Keratinocyte (primary cell): ENCODE data around the gene SBK2. TPM values are rescaled to one million over a fixed set of nuclear protein-coding genes. Genes with fewer than 3 reads are reported as not detected.

Source experiments
- DNase-seq: peaks from one replicate; pipeline ENCODE4 v3.0.0-alpha.2; 2011; ENCODE audit warnings: low read depth, missing footprints, low spot score
- FAIRE-seq: peaks from 2 replicates; lab custom pipeline; 2011; peaks lifted over from hg19 to GRCh38; lab: Jason Lieb, UNC
- H2AFZ ChIP-seq: 2 replicates; pipeline ENCODE4 v1.6.0; 2012; ENCODE audit warnings: low read length, control low read depth, inconsistent platforms; ENCODE audit not compliant: control insufficient read depth
- H3K27ac ChIP-seq: 2 replicates; pipeline ENCODE4 v1.5.1; 2011; ENCODE audit warnings: low read length; ENCODE audit not compliant: control insufficient read depth, insufficient read depth
- H3K27me3 ChIP-seq: 3 replicates; pipeline ENCODE4 v1.6.0; 2011; ENCODE audit warnings: low read length; ENCODE audit not compliant: control insufficient read depth, insufficient read depth; ENCODE audit errors: extremely low read depth
- H3K36me3 ChIP-seq, 2 experiments: 2 replicates in 1 of 2; 3 replicates in 1 of 2; pipeline ENCODE4 v1.5.1; 2011; ENCODE audit warnings: low read length in 2 of 2, mild to moderate bottlenecking in 1 of 2; ENCODE audit not compliant: control insufficient read depth in 2 of 2, insufficient read depth in 2 of 2; ENCODE audit errors: extremely low read depth in 1 of 2
- H3K4me1 ChIP-seq: 3 replicates; pipeline ENCODE4 v1.5.1; 2011; ENCODE audit warnings: low read length; ENCODE audit not compliant: control insufficient read depth, insufficient read depth; ENCODE audit errors: extremely low read depth
- H3K4me2 ChIP-seq: 3 replicates; pipeline ENCODE4 v1.6.0; 2011; ENCODE audit warnings: low read depth, low read length; ENCODE audit not compliant: control insufficient read depth, insufficient read depth; ENCODE audit errors: extremely low read depth
- H3K4me3 ChIP-seq, 3 experiments: fragments of 200-600 bp in 1 of 3; sonication (generic) in 1 of 3; 2 replicates in 2 of 3; 3 replicates in 1 of 3; pipeline ENCODE4 v1.5.1; 2011 to 2016; ENCODE audit warnings: low read length in 3 of 3, mild to moderate bottlenecking in 3 of 3, control low read depth in 2 of 3, inconsistent platforms in 1 of 3, low read depth in 1 of 3, mixed read lengths in 1 of 3, mixed run types in 1 of 3, moderate library complexity in 1 of 3; ENCODE audit not compliant: control insufficient read depth in 2 of 3, insufficient read depth in 2 of 3; ENCODE audit errors: extremely low read depth in 1 of 3
- H3K79me2 ChIP-seq: 2 replicates; pipeline ENCODE4 v1.6.0; 2012; ENCODE audit warnings: low read length; ENCODE audit not compliant: control insufficient read depth, insufficient read depth
- H3K9ac ChIP-seq: 3 replicates; pipeline ENCODE4 v1.6.0; 2011; ENCODE audit warnings: low read length; ENCODE audit not compliant: control insufficient read depth, insufficient read depth; ENCODE audit errors: extremely low read depth
- H3K9me1 ChIP-seq: 3 replicates; pipeline ENCODE4 v1.6.0; 2011; ENCODE audit warnings: low read length; ENCODE audit not compliant: control insufficient read depth, insufficient read depth; ENCODE audit errors: extremely low read depth
- H3K9me3 ChIP-seq: 2 replicates; pipeline ENCODE4 v1.5.1; 2012; ENCODE audit warnings: low read depth, low read length; ENCODE audit not compliant: control insufficient read depth
- H4K20me1 ChIP-seq: 3 replicates; pipeline ENCODE4 v1.6.0; 2011; ENCODE audit warnings: low read length; ENCODE audit not compliant: control insufficient read depth, insufficient read depth; ENCODE audit errors: extremely low read depth
- CTCF ChIP-seq, 3 experiments: IDR thresholded peaks in 1 of 3; conservative IDR thresholded peaks in 1 of 3; optimal IDR thresholded peaks in 1 of 3; 2 replicates in 2 of 3; 3 replicates in 1 of 3; pipeline versions ENCODE3 to v1.5.1; 2011; ENCODE audit warnings: low read length in 3 of 3, mild to moderate bottlenecking in 3 of 3, moderate library complexity in 2 of 3, control low read depth in 1 of 3, inconsistent platforms in 1 of 3; ENCODE audit not compliant: insufficient read depth in 2 of 3; ENCODE audit errors: extremely low read depth in 1 of 3
- EZH2 ChIP-seq: IDR thresholded peaks from one replicate; pipeline ENCODE4 v1.6.1; 2012; ENCODE audit warnings: inconsistent platforms, mild to moderate bottlenecking, low read length, moderate library complexity
- dilution Hi-C: fragments of 300-500 bp; cut with MboI; formaldehyde crosslinking; loops from one replicate; pipeline ENCODE4 v1.7.0; 2020; ENCODE audit warnings: low sequenced_read_pairs; ENCODE audit not compliant: extremely low pct_ligation_motif_present
- polyA plus RNA-seq, 5 experiments: library from polyadenylated mRNA; depleted of rRNA in 3 of 5; stranded (reverse) in 3 of 5; stranded (forward) in 1 of 5; unstranded in 1 of 5; fragments of >200 nt; gene quantifications; 1 replicate in 1 of 5; 2 replicates in 3 of 5; 3 replicates in 1 of 5; pipeline versions ENCODE4 v1.2.1 to v1.2.3, GENCODE V29; 2011 to 2012; ENCODE audit warnings: missing spikeins in 2 of 5, low read depth in 1 of 5, low replicate concordance in 1 of 5

SBK2 gene
- polyA plus RNA-seq, 1 donor (not counting 4 experiments of a cell fraction or from before 2014, with no cell fraction given), result not detected

DNA sequence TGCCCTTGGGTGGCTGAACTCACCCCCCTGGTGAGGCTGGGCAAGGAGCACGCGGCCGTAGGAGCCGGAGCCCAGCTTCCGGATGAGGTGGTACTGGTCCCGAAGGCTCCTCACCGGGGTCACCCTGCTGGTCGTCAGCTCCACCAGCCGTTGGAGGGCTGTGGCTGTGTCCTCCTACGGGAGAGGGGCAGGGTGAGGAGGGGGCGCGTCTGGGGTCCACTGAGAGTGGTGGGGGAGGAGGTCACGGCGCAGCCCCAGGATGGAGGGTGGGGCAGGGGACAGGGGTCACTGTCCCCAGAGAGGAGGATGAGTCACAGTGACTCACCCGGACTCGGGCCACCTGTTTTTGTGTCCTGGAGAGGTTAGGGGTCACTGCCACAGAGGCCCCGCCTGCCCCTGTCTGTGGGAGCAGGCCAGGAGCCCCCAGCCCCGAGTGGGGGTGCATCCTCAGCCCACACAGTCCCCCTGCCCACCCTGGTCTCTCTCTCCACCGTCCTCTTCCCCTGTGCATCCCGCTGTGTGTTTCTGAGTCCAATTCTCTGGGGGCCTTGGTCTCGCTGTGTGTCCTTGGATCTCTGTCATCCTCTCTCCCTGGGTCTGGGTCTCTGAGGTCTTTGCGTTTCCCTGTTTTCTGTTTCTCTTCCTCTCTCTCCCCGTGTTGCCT, 8.0 kb upstream of the SBK2 start:
- H3K4me3 ChIP-seq, result no peak overlapping the region
- no peak overlapping the region for H3K4me2 ChIP-seq
- DNase-seq (no peak), FAIRE-seq (no peak)
- no peaks in the 10 kb centered on the region for H3K9me3 ChIP-seq
- H2AFZ ChIP-seq, result no peak overlapping the region
- no peak overlapping the region for H3K9ac ChIP-seq
- H3K27ac ChIP-seq, result no peak overlapping the region
- H3K36me3 ChIP-seq, result no peaks in the 10 kb centered on the region
- dilution Hi-C loops, result no loop called here
- H3K27me3 ChIP-seq, result no peaks in the 10 kb centered on the region
- TF ChIP-seq EZH2, result no peak
- no peak for TF ChIP-seq CTCF (optimal IDR thresholded peaks at IDR 0.05 in 1 of 3, IDR thresholded peaks at IDR 0.05 in 1 of 3, conservative IDR thresholded peaks at IDR 0.05 in 1 of 3; ENCODE audit: extremely low read depth in 1 of 3, insufficient read depth in 2 of 3, low read length in 3 of 3)
- no peaks in the 10 kb centered on the region for H4K20me1 ChIP-seq
- no peaks in the 10 kb centered on the region for H3K79me2 ChIP-seq
- no peaks in the 10 kb centered on the region for H3K9me1 ChIP-seq
- peaks cover 3% of the 10 kb centered on the region for H3K4me1 ChIP-seq

DNA sequence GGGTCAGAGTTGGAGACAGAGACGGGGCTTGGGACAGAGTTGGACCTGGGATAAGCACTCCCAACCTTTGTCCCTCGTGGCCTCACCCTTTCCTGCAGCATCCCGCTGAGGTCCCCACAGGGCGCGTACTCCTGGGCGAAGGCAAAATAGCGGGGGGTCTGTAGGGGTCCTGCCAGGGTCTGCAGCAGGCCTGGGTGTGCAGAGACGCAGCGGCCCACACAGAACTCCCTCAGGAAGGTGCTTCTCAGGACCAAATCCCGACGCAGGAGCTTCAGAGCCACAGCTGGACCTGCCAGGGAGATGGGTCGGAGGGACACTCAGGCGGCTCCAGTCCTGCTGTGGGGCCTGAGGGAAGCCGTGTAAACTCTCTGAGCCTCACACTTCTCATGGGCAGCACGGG, 7.1 kb upstream of the SBK2 start:
- DNase-seq (no peak), FAIRE-seq (no peak)
- H3K9me3 ChIP-seq, result no peaks in the 10 kb centered on the region
- no peak overlapping the region for H3K27ac ChIP-seq
- no peak overlapping the region for H3K9ac ChIP-seq
- TF ChIP-seq EZH2, result no peak
- no peak for TF ChIP-seq CTCF (optimal IDR thresholded peaks at IDR 0.05 in 1 of 3, IDR thresholded peaks at IDR 0.05 in 1 of 3, conservative IDR thresholded peaks at IDR 0.05 in 1 of 3; ENCODE audit: extremely low read depth in 1 of 3, insufficient read depth in 2 of 3, low read length in 3 of 3)
- no peaks in the 10 kb centered on the region for H3K79me2 ChIP-seq
- H4K20me1 ChIP-seq, result no peaks in the 10 kb centered on the region
- no peaks in the 10 kb centered on the region for H3K36me3 ChIP-seq
- no peak overlapping the region for H2AFZ ChIP-seq
- no peaks in the 10 kb centered on the region for H3K4me1 ChIP-seq
- H3K9me1 ChIP-seq, result no peaks in the 10 kb centered on the region
- H3K4me2 ChIP-seq, result no peak overlapping the region
- H3K4me3 ChIP-seq, result no peak overlapping the region
- dilution Hi-C loops, result no loop called here
- no peaks in the 10 kb centered on the region for H3K27me3 ChIP-seq
